IMR-90 (cell line): ENCODE data around the gene AHSG. TPM values are rescaled to one million over a fixed set of nuclear protein-coding genes. Genes with fewer than 3 reads are reported as not detected.

Experiments used
- CTCF ChIP-seq: conservative IDR thresholded peaks from 2 replicates; pipeline ENCODE4 v1.5.1; 2012; ENCODE audit warnings: mild to moderate bottlenecking, low read depth, low read length, improper control_type of control experiment
- polyA plus RNA-seq, 3 experiments: library from polyadenylated mRNA; depleted of rRNA; stranded (reverse); fragments of >200 nt; gene quantifications; 2 replicates each; pipeline ENCODE4 v1.2.3, GENCODE V29; 2012; ENCODE audit warnings: low replicate concordance in 1 of 3
- total RNA-seq: library from RNA; depleted of rRNA; stranded (reverse); fragments of >200 nt; gene quantifications from 2 replicates; pipeline ENCODE4 v1.2.3, GENCODE V29; 2012

AHSG gene
- total and polyA plus RNA-seq, 2 of the 4 experiments (the other 2 are of a cell fraction): not detected

- no peak for TF ChIP-seq CTCF
Measured at GRCh38 chr3:186570096-186570940, 42.5 kb upstream of the AHSG start, which contains the start of gene DNAJB11 (continued).
